Astrocyte (in vitro differentiated cells and primary cell): ENCODE data around the gene FAF1. TPM values are rescaled to one million over a fixed set of nuclear protein-coding genes. Genes with fewer than 3 reads are reported as not detected.

Source experiments
- DNase-seq: peaks from one replicate; pipeline ENCODE4 v3.0.0-alpha.2; 2010; ENCODE audit warnings: low read depth
- FAIRE-seq: peaks from 2 replicates; lab custom pipeline; 2011; peaks lifted over from hg19 to GRCh38; lab: Jason Lieb, UNC
- H2AFZ ChIP-seq: 2 replicates; pipeline ENCODE4 v1.6.0; 2012; ENCODE audit warnings: low read depth, low read length, inconsistent platforms
- H3K27ac ChIP-seq: 2 replicates; pipeline ENCODE4 v1.5.1; 2011; ENCODE audit warnings: low read depth, low read length, inconsistent platforms
- H3K27me3 ChIP-seq: 2 replicates; pipeline ENCODE4 v1.6.0; 2011; ENCODE audit warnings: low read length, inconsistent platforms; ENCODE audit not compliant: insufficient read depth
- H3K36me3 ChIP-seq: 2 replicates; pipeline ENCODE4 v1.5.1; 2011; ENCODE audit warnings: low read length, inconsistent platforms; ENCODE audit not compliant: insufficient read depth
- H3K4me1 ChIP-seq: 2 replicates; pipeline ENCODE4 v1.5.1; 2011; ENCODE audit warnings: low read length, inconsistent platforms; ENCODE audit not compliant: insufficient read depth
- H3K4me2 ChIP-seq: 2 replicates; pipeline ENCODE4 v1.6.0; 2012; ENCODE audit warnings: low read length, inconsistent platforms
- H3K4me3 ChIP-seq: 2 replicates; pipeline ENCODE4 v1.5.1; 2011; ENCODE audit warnings: low read depth, mild to moderate bottlenecking, low read length, inconsistent platforms; ENCODE audit not compliant: insufficient read depth
- H3K79me2 ChIP-seq: 2 replicates; pipeline ENCODE4 v1.6.0; 2012; ENCODE audit warnings: mild to moderate bottlenecking, low read length, inconsistent platforms; ENCODE audit not compliant: insufficient read depth
- H3K9ac ChIP-seq: 2 replicates; pipeline ENCODE4 v1.6.0; 2012; ENCODE audit warnings: mild to moderate bottlenecking, low read length, inconsistent platforms
- H3K9me3 ChIP-seq: 2 replicates; pipeline ENCODE4 v1.5.1; 2012; ENCODE audit warnings: low read depth, mild to moderate bottlenecking, low read length, inconsistent platforms; ENCODE audit not compliant: insufficient read depth
- H4K20me1 ChIP-seq: 2 replicates; pipeline ENCODE4 v1.6.0; 2012; ENCODE audit warnings: low read length, inconsistent platforms; ENCODE audit not compliant: insufficient read depth
- H3K27ac Mint-ChIP-seq: one replicate; pipeline ENCODE4 v1.8.0; 2021; ENCODE audit warnings: mild to moderate bottlenecking, mixed read lengths; ENCODE audit not compliant: unreplicated experiment
- H3K27me3 Mint-ChIP-seq: one replicate; pipeline ENCODE4 v1.8.0; 2021; ENCODE audit warnings: low read depth, mixed read lengths; ENCODE audit not compliant: unreplicated experiment
- H3K36me3 Mint-ChIP-seq: one replicate; pipeline ENCODE4 v1.8.0; 2021; ENCODE audit warnings: low read depth, mixed read lengths; ENCODE audit not compliant: unreplicated experiment
- H3K4me1 Mint-ChIP-seq: one replicate; pipeline ENCODE4 v1.8.0; 2021; ENCODE audit warnings: low read depth, mixed read lengths; ENCODE audit not compliant: unreplicated experiment
- H3K4me3 Mint-ChIP-seq: one replicate; pipeline ENCODE4 v1.8.0; 2021; ENCODE audit warnings: mild to moderate bottlenecking, moderate library complexity, mixed read lengths; ENCODE audit not compliant: unreplicated experiment
- H3K9me3 Mint-ChIP-seq: one replicate; pipeline ENCODE4 v1.8.0; 2021; ENCODE audit warnings: mild to moderate bottlenecking, mixed read lengths; ENCODE audit not compliant: unreplicated experiment
- EZH2 ChIP-seq: IDR thresholded peaks from 2 replicates; pipeline ENCODE4 v1.6.1; 2012; ENCODE audit warnings: mild to moderate bottlenecking, low read length, inconsistent platforms; ENCODE audit not compliant: insufficient read depth
- total RNA-seq: library from RNA; stranded (reverse); gene quantifications from 2 replicates; pipeline ENCODE4 v1.2.1, GENCODE V29; 2021
- TF ChIP-seq, protein P1 (sequence below): IDR thresholded peaks from 2 replicates; pipeline ENCODE4 v1.5.1; 2011; ENCODE audit warnings: low read depth, mild to moderate bottlenecking, inconsistent platforms, low read length, moderate library complexity; ENCODE audit not compliant: insufficient read depth

The FAF1 gene
- total RNA-seq, 1 donor from 2014 or later, result 35.4 TPM

- Histone ChIP-seq H3K27me3 (no peaks in the 10 kb centered on the region), H3K4me2 (peak overlapping the region; percentile 18), H3K9ac (no peak overlapping the region), H3K27ac (peak overlapping the region; percentile 19), H3K4me3 (no peak overlapping the region), H3K4me1 (peaks cover 3% of the 10 kb centered on the region), H3K79me2 (no peaks in the 10 kb centered on the region), H4K20me1 (no peaks in the 10 kb centered on the region), H2AFZ (no peak overlapping the region), H3K9me3 (no peaks in the 10 kb centered on the region), H3K36me3 (no peaks in the 10 kb centered on the region)
- H3K4me3 Mint-ChIP-seq, result no peak overlapping the region
- peak; percentile 66 for DNase-seq
- TF ChIP-seq EZH2, result no peak
- TF ChIP-seq, protein P1, sequence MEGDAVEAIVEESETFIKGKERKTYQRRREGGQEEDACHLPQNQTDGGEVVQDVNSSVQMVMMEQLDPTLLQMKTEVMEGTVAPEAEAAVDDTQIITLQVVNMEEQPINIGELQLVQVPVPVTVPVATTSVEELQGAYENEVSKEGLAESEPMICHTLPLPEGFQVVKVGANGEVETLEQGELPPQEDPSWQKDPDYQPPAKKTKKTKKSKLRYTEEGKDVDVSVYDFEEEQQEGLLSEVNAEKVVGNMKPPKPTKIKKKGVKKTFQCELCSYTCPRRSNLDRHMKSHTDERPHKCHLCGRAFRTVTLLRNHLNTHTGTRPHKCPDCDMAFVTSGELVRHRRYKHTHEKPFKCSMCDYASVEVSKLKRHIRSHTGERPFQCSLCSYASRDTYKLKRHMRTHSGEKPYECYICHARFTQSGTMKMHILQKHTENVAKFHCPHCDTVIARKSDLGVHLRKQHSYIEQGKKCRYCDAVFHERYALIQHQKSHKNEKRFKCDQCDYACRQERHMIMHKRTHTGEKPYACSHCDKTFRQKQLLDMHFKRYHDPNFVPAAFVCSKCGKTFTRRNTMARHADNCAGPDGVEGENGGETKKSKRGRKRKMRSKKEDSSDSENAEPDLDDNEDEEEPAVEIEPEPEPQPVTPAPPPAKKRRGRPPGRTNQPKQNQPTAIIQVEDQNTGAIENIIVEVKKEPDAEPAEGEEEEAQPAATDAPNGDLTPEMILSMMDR, result no peak
- peaks cover 12% of the 10 kb centered on the region for H3K4me1 Mint-ChIP-seq
- peak; percentile 84 for FAIRE-seq
- H3K36me3 Mint-ChIP-seq, result no peaks in the 10 kb centered on the region
- no peaks in the 10 kb centered on the region for H3K9me3 Mint-ChIP-seq
- H3K27ac Mint-ChIP-seq, result no peak overlapping the region
- H3K27me3 Mint-ChIP-seq, result no peaks in the 10 kb centered on the region
Observed at GRCh38 chr1:50658459-50659076, 301.5 kb downstream of the FAF1 start.

GRCh38 chr1:50656931-50657330, 303.1 kb downstream of the FAF1 start:
- Mint-ChIP-seq H3K27ac (no peak overlapping the region), H3K27me3 (no peaks in the 10 kb centered on the region), H3K4me1 (peaks cover 10% of the 10 kb centered on the region), H3K4me3 (no peak overlapping the region), H3K9me3 (no peaks in the 10 kb centered on the region), H3K36me3 (no peaks in the 10 kb centered on the region)
- H3K27ac ChIP-seq, result no peak overlapping the region
- H3K4me3 ChIP-seq, result no peak overlapping the region
- no peak overlapping the region for H3K4me2 ChIP-seq
- no peak overlapping the region for H2AFZ ChIP-seq
- H3K36me3 ChIP-seq, result no peaks in the 10 kb centered on the region
- no peaks in the 10 kb centered on the region for H3K9me3 ChIP-seq
- TF ChIP-seq EZH2, result no peak
- TF ChIP-seq, protein P1, result no peak
- no peaks in the 10 kb centered on the region for H3K27me3 ChIP-seq
- H3K9ac ChIP-seq, result no peak overlapping the region
- peaks cover 3% of the 10 kb centered on the region for H3K4me1 ChIP-seq
- no peaks in the 10 kb centered on the region for H3K79me2 ChIP-seq
- no peaks in the 10 kb centered on the region for H4K20me1 ChIP-seq
- FAIRE-seq (no peak), DNase-seq (no peak)

DNA sequence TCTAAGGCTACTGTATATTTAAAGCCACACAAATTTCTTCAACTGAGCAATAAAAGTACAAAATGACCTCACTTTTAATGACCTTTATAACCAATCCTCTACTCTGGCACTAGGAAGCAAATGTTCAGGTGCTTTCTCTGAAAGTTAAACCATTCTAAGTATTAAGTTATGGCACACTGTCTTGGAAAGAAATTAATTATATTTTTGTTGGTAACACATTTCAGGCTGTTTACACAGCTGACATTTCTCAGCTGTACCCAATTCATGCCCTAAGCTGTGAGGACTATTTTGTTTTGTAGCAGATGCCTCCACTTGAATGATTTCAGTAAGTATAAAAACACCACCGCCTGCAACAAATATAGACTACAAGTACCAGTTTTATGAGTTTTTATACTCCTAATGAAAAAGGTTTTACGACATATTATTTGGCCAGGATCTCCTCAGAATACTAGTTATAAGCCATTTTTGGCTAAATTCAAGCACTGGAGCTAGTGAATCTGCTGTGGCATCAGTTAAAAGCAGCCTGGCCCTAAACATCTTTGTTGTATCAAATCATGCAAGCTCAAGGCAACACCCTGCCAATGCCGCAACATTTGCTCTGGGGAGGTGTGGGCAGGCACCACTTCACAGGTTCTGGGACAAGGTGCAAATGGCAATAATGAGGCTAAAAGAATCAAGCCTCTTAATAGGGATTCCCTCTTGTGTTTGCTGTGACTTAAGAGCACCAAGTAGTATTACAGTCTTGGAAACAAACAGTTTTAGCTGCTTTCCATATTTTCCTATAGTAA, 308.4 kb downstream of the FAF1 start:
- Mint-ChIP-seq H3K4me3 (no peak overlapping the region), H3K9me3 (no peaks in the 10 kb centered on the region), H3K27ac (no peak overlapping the region), H3K4me1 (peaks cover 1% of the 10 kb centered on the region), H3K27me3 (no peaks in the 10 kb centered on the region), H3K36me3 (no peaks in the 10 kb centered on the region)
- no peak overlapping the region for H3K4me3 ChIP-seq
- H2AFZ ChIP-seq, result no peak overlapping the region
- no peaks in the 10 kb centered on the region for H4K20me1 ChIP-seq
- FAIRE-seq (no peak), DNase-seq (no peak)
- H3K27me3 ChIP-seq, result no peaks in the 10 kb centered on the region
- no peak overlapping the region for H3K9ac ChIP-seq
- no peaks in the 10 kb centered on the region for H3K4me1 ChIP-seq
- H3K4me2 ChIP-seq, result no peak overlapping the region
- H3K9me3 ChIP-seq, result no peaks in the 10 kb centered on the region
- no peak overlapping the region for H3K27ac ChIP-seq
- H3K79me2 ChIP-seq, result no peaks in the 10 kb centered on the region
- TF ChIP-seq, protein P1, result no peak
- TF ChIP-seq EZH2, result no peak
- no peaks in the 10 kb centered on the region for H3K36me3 ChIP-seq
